GM18909 (cell line): ENCODE results near the gene SORCS2.

Experiments used
- ATAC-seq: cut with Tn5 transposase; IDR thresholded peaks from one replicate; pipeline ENCODE4 v1.9.1; 2021; ENCODE audit warnings: mild to moderate bottlenecking; ENCODE audit not compliant: unreplicated experiment, poor library complexity

Gene SORCS2

DNA sequence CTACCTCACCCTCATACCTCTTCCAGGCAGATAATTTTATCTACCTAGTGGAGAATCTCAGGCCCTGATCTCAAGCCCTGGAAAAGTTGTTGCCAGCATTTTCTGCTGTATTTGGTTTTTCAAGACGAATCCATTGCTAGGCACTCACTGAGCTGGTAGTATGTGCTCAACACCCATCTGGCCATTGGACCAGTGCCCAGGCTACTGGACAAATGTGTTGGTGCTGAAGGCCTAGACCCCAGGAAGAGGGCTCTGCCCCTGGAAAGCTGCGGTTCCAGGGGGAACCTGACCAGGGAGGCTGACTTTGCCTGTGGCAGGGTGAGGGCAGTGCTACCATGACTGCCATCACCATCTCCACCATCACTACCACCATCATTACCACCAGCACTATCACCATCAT is 170.0 kb downstream of the SORCS2 start:
- ATAC-seq: no peak

DNA sequence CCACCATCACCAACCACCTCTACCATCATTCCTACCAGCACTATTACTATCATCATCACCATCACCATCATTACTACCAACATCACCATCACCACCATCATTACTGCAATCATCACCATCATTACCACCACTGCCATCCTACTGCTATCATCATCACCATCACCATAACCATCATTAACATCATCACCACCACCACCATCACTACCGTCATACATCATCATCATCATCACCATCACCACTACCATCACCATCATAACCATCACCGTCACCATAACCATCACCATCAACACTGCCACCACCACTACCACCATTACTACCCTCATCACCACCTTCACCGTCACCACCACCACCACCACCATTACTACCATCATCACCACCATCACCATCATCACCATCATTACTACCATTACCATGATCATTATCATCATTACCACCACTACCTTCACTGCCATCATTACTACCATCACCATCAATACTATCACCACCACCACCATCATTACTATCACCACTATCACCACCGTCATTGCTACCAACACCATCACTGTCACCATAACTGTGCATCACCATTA is 170.6 kb downstream of the SORCS2 start:
- no peak for ATAC-seq

GRCh38 chr4:7364979-7365378 is 172.6 kb downstream of the SORCS2 start:
- ATAC-seq: no peak

DNA sequence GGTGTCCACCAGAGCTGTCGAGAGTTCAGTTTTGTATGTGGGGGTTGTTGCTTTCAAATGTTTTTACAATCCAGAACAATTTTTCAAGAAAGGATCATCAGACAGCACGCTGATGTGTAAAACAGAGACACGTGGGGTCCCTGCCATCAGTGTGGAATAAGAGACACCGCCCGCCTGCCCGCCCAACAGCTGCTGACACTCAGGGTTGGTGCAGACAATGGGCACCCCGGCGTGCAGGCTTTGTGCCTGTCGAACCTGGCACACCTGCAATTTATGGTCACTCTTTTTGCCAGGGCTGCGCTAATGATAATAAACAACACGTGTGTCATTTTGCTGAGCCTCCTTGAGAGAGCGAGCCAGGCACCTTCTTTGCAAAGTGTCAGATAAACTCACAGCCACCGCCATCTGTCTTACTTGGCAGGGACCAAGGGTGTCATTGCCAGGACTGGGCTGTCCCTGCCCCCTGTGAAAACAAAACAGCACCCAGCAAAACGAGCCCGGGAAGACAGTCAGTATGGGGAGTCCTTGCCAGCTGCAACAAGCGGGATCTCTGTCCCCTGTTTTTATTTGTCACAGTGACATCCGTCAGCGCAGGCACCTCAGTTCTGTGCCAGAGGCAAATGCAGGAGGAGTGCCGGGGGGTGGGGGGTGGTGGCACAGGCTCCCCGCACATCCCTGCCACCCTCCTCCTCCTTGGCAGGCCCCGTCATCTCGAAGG is 173.3 kb downstream of the SORCS2 start:
- ATAC-seq: no peak

GRCh38 chr4:7366180-7366945 is 174.0 kb downstream of the SORCS2 start:
- no peak for ATAC-seq

- ATAC-seq: no peak
These were observed 174.6 kb downstream of the SORCS2 start for GRCh38 chr4:7366954-7367353.

DNA sequence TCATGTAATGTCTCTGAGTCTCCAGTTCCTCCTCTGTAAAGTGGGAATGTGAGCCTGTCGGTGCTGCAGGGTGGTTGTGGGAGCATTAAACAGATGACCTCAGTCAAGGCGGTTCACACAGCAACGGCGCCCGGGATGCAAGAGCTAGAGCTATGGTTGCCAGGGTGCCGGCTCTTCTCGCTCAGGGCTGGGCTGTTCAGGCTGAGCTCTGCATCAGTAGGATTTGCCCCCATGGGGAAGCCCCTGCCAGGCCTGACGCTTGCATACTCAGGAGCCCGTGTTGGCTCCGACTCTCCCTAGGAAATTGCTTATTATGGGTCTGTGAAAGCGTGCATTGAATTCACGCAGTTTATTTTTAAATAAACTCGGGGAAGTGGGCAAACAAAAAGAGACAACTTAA is 175.1 kb downstream of the SORCS2 start:
- no peak for ATAC-seq

DNA sequence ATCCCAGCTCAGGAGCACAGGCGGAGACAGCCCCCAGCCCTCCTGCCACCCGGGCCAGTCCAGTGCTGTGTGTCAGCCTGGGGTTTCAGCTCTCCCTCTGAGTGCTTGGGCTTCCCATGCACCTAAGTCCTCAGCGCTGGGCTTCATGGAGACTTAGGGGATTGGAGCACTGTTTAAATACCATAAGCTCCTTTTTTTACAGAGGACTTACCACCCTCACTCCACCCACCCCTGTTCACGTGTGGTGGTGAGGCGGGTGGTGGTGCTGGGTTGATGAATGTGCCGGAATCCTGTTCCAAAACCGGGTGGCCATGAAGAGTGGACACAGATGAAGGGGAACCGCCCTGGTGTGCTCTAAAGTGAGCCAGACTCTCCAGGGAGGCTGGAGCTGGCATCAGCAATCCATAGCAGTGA is 175.5 kb downstream of the SORCS2 start:
- ATAC-seq: no peak

DNA sequence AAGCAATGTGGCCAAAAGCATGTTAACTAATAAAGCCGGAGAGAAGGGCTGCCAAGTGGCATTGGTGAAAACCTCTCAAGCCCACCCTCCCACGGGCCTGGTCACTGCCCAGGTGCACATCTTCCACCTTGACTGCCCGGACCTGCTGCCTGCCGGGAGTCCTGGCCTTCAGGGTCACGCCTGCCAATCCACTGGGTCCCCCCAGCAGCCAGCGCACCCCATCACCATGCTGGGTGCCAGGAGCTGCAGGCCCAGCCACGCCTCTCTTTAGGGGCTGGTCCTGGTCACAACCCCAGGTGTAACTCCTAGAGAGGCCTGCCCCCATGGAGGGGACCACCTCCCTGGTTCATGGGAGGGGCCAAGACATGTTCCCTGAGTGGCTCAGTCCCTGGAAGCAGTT is 176.0 kb downstream of the SORCS2 start:
- no peak for ATAC-seq

DNA sequence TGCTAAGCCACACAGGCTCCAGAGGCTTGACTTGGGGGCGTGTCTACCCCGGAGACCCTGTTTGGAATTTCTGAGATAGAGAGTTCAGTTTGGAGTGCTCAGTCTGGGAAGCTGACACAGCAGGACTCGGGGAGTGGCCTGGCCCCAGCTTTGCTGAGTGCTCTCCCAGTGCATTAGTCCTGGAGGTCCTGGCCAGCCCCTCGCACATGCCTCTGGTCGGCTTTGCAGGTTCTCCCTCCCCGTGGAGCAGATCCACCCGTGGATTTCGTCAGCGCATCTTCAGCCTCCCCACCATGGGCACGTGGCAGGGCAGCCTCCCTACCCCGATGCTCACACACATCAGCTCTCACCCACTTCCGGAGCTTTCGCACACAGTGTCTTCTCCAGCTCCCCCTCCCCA is 177.2 kb downstream of the SORCS2 start:
- ATAC-seq: no peak

DNA sequence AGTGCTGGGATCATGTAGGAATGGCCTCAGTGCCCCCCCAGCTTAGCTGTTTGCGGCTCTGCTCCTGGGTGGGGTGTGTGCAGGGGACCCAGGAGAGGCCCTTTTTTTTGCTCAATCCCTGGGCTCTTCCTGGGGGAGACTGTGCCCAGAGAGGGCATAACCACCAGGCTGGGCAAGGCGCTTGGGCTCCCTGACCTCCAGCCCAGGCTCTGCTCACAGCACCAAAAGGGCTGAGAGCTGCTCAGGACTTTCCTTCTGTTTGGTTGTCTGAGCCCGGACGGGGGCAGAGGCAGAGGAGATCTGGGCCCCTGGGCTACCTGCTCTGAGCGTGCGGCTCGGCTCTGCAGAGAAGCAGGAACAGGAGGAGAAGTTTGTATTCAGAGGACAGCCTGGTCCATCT is 177.7 kb downstream of the SORCS2 start:
- ATAC-seq: no peak

DNA sequence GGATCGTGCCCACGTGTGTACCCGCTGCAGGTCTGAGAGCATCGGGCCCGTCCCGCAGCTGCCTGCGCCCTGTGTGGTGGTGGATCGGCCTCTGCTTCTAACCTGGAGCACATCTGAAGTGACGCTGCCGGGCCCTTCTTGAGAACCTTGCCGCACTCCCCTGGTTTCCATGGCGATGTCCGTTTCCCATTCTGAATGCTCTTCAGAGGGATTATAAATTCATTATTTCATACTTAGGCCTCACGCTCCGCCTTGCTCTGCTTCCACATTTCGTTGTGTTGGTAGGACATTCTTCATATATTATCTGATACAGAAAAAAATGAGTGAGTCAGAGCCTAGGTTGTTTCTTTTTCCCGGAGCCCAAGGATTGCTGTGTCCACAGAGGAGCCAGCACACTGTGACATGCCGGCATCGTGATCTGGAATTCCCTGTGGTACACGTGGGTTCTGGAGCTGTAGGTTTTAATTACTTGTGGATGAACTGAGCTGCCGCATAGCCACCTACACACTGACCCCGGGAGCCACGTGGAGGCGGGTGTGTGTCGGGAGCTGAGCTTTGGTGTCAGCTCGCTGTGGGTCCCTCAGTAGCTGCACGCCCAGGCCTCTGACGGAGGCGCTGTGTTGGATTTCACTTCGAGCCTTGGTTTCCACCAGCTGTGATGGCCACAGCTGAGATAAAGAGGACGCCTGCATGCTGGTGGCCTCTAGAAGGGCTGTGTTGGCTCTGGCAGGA is 179.0 kb downstream of the SORCS2 start:
- no peak for ATAC-seq

- no peak for ATAC-seq
These were observed 180.3 kb downstream of the SORCS2 start for GRCh38 chr4:7372673-7373072.

GRCh38 chr4:7374571-7374970 is 182.2 kb downstream of the SORCS2 start:
- no peak for ATAC-seq

GRCh38 chr4:7375427-7375826 is 183.1 kb downstream of the SORCS2 start:
- ATAC-seq: no peak

- ATAC-seq: no peak
These were observed 185.0 kb downstream of the SORCS2 start for GRCh38 chr4:7377223-7377865.

DNA sequence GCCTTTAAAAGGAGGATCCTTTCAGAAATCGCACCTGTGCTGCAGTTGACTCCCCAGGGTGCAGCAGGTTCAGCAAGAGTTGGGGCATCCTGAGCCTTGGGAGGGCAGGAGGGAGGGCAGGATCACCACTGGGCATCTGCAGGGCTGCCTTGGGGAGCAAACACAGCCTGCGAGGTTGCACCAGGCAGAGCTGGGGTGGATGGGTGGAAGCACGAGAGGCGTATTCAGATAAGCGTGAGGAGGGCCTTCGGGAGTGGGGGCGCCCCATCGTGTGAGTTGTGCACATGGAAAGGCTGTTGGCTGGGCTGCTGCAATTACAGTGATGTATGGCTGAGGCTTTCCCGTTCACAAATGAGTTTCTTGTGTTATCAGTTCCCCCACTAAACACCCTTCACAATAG is 186.8 kb downstream of the SORCS2 start:
- no peak for ATAC-seq

GRCh38 chr4:7379719-7380118 is 187.4 kb downstream of the SORCS2 start:
- ATAC-seq: no peak

- no peak for ATAC-seq
These were observed 189.0 kb downstream of the SORCS2 start for GRCh38 chr4:7381221-7381889.
